ENCODE data around the gene PAMR1. TPM values are rescaled to one million over a fixed set of nuclear protein-coding genes. Genes with fewer than 3 reads are reported as not detected.

The PAMR1 gene
- 0.06 TPM in 1 of 5 replicates, not detected in the others for total RNA-seq (2022; extraction: Qiagen RNA extraction; ENCODE audit: low read depth)

DNA sequence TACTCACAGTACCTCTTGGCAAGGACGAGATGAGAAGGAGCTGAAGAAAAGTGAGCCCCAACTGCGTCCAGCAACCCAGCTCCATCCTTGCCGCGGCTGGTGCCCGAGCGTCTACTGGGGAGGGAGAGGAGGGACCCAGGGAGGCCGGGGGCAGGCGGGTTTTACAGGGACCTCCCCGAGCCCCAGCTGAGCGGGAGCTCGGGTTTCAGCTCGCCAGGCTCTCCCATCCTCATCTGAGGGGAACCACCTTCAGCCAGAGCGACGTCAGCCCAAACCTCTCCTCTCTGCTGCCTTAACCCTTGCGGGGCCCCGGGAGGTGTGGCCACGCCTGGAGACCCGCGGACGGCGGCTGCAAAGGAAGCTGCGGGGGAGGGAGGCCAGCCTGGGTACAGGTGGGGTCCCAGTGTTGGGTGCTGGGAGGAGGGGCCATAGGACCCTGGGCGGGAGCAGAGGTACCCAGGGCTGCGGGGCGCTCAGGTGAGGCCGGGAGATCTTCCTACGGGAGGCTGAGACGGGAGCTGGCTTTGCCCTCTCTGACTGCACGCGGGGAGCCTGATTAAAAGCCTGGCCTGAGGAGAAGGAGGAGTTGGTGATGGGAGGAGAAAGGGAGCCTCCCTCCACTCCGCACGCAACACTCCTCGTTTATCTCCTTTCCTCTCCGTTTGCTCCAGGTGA, at the start of gene PAMR1:
TSS of gene PAMR1 (minus strand) at position 116 of the 675 bp plus-strand sequence. CDS start at position 85, 31 bp downstream.

DNA sequence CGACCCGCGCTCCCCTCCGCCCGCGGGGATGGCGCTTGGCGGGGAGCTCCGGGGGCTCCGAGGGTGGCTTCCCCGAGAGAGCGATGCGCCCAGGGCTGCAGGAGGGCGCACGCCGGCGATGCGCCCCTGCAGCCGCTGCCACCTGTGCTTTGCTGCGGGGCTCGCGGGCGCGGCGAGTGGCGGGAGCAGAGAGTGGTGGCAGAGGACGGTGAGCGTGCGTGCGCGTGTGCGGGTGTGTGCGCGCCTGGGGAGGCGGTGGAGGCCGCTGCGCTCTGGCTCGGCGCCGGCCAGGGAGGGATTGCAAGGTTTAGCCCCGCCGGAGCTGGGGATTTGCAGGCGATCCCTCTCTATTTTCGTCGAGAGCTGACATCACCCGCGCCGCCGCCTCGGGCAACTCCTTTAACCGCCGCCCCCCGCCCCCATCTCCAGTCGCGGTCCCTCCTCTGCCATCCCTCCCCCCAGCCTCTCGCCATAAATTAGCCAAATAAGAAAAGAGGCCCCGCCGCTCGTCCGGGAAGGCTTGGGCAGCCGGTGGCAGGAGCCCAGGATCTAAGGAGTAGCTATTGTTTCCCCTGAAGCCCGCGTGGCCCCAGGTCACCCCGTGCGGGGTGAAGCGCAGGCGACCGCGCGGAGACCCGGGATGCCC, 106.1 kb downstream of the PAMR1 start, which contains the start of gene SLC1A2:
TSS of gene SLC1A2 (minus strand) at position 375 of the 646 bp plus-strand sequence. CDS start 592 bp downstream, outside the sequence.

Other genes with a start within 250 kb of the PAMR1 start
- gene SLC1A2, start 106.1 kb downstream of the PAMR1 start, total RNA-seq (2022; extraction: Qiagen RNA extraction; ENCODE audit: low read depth) = 0.02 to 0.03 TPM (median 0.03 TPM) in 4 of 5 replicates, not detected in the other
- gene FJX1, start 92.8 kb upstream of the PAMR1 start, total RNA-seq (2022; extraction: Qiagen RNA extraction; ENCODE audit: low read depth) = 34.8 to 44.9 TPM (median 39.0 TPM) in 5 replicates
- 16.8 to 33.2 TPM (median 30.6 TPM) in 5 replicates for gene TRIM44, start 137.2 kb upstream of the PAMR1 start, total RNA-seq (2022; extraction: Qiagen RNA extraction; ENCODE audit: low read depth)